ENCODE data around the gene MPP4. TPM values are rescaled to one million over a fixed set of nuclear protein-coding genes. Genes with fewer than 3 reads are reported as not detected.

Gene MPP4, protein sequence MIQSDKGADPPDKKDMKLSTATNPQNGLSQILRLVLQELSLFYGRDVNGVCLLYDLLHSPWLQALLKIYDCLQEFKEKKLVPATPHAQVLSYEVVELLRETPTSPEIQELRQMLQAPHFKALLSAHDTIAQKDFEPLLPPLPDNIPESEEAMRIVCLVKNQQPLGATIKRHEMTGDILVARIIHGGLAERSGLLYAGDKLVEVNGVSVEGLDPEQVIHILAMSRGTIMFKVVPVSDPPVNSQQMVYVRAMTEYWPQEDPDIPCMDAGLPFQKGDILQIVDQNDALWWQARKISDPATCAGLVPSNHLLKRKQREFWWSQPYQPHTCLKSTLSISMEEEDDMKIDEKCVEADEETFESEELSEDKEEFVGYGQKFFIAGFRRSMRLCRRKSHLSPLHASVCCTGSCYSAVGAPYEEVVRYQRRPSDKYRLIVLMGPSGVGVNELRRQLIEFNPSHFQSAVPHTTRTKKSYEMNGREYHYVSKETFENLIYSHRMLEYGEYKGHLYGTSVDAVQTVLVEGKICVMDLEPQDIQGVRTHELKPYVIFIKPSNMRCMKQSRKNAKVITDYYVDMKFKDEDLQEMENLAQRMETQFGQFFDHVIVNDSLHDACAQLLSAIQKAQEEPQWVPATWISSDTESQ
- under 1 TPM in 1 of 5 donors, not detected in 4; 0.13 TPM for total RNA-seq
- total RNA-seq (2013), result not detected
- 0 to 0.46 (median 0) reads per million in 29 experiments for total RNA-seq

DNA sequence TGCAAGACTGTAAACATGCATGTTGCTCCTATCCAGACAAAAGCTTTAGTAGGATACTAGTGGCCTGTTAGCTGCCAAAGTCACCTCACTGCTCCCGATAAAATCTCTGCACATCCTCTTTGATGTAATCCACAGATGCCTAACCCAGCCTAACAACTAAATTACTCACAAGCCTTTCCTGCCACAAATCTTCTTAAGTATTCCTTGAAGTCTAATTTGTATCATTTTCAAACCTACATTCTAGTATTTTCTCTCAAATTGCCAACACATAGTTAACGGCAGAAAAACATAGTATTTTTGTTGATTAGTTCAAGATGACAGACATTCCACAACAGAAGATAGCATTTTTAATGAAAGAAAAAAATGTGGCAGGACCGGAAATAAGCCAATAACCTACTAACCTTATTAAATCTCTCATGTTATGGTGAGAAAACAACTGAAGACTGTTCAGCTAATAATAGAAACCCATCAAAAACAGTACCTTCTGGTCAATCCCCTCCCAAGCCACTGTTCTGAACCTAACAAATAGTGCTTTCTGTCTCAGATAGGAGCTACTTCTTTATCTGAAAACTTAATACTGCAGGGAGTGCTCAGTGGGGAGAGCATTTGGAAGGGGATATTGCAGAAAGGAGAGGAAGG is at the start of gene MPP4:
MPP4 (minus strand) TSS at position 57 of the 639 bp plus-strand sequence. CDS start 4,690 bp downstream, outside the sequence.
- CTCF ChIA-PET, result interaction anchor here in 1 of 2 donors (0.6 kb wide), 1 partner anchor 453 kb away, joined by 6 read pairs; no protein-coding TSS in a partner anchor
- Mint-ChIP-seq H3K4me1 (peaks cover 0 to 4% (median 0%) of the 10 kb centered on the region in 3 donors), H3K9me3 (no peaks in the 10 kb centered on the region), H3K4me3 (no peak within 1 kb of the TSS), H3K27ac (no peak within 1 kb of the TSS), H3K27me3 (no peaks in the 10 kb centered on the region), H3K36me3 (peaks cover 14% of the 10 kb centered on the region)
- ATAC-seq (replicated peaks in 1 of 4) (no peak), DNase-seq (no peak)
- H3K36me3 ChIP-seq (ENCODE audit: control insufficient read depth in 2 of 2, extremely low read depth in 1 of 2, insufficient read depth in 1 of 2, low read length in 1 of 2), result peaks cover 0 to 6% of the 10 kb centered on the region in 2 donors
- H3K27me3 ChIP-seq (replicated peaks in 1 of 2; ENCODE audit: control insufficient read depth in 2 of 2, extremely low read depth in 1 of 2, insufficient read depth in 2 of 2, low read length in 1 of 2), result no peaks in the 10 kb centered on the region
- no peak within 1 kb of the TSS for H3K27ac ChIP-seq (ENCODE audit: low read length)
- POLR2A ChIA-PET, result no interaction called here
- 50% methylated on average over 1 of the region's 3 CpGs for WGBS (ENCODE audit: insufficient coverage)
- no peak within 1 kb of the TSS for H3K4me3 ChIP-seq (ENCODE audit: control insufficient read depth in 1 of 2, extremely low read depth in 1 of 2, low read length in 1 of 2)
- no peaks in the 10 kb centered on the region for H3K9me3 ChIP-seq
- H3K4me1 ChIP-seq (ENCODE audit: control insufficient read depth in 1 of 2, extremely low read depth in 1 of 2, insufficient read depth in 2 of 2, low read length in 2 of 2), result no peaks in the 10 kb centered on the region

DNA sequence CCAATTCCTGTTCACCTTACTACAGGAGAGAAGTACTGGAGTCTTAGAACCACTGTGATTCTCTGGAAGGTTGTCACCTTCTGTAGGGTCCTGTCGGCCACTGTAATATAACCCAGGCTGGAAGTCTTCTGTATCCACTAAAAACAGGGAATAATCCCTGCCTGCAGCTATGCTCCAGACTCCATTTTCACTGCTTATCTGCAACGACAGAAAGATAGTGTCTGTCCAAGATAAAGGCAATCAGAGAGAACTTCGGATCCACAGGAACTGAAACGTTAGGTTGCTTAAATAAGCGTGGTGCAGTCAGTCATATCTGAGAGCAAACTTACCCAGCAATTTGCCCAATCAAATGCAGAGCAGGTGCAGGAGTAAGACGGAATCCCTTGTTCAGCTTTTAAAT is 48.1 kb upstream of the MPP4 start:
- 98% methylated on average over 4 of the region's 6 CpGs for WGBS (ENCODE audit: insufficient coverage)
- no peaks in the 10 kb centered on the region for H3K4me1 ChIP-seq (ENCODE audit: control insufficient read depth in 1 of 2, extremely low read depth in 1 of 2, insufficient read depth in 2 of 2, low read length in 2 of 2)
- H3K27ac Mint-ChIP-seq, result no peak overlapping the region
- no peak overlapping the region for H3K27ac ChIP-seq (ENCODE audit: low read length)
- no peak overlapping the region for H3K4me3 ChIP-seq (ENCODE audit: control insufficient read depth in 1 of 2, extremely low read depth in 1 of 2, low read length in 1 of 2)
- DNase-seq, result no peak
- H3K36me3 Mint-ChIP-seq, result peaks cover 21% of the 10 kb centered on the region
- no peak for ATAC-seq (replicated peaks in 1 of 4)
- ChIA-PET POLR2A (interaction anchor here in 1 of 2 donors (0.6 kb wide), 1 partner anchor 540 kb away, joined by 5 read pairs; no protein-coding TSS in a partner anchor), CTCF (no interaction called here)
- no peaks in the 10 kb centered on the region for H3K27me3 Mint-ChIP-seq
- no peaks in the 10 kb centered on the region for H3K9me3 Mint-ChIP-seq
- no peaks in the 10 kb centered on the region for H3K4me1 Mint-ChIP-seq
- no peak overlapping the region for H3K4me3 Mint-ChIP-seq
- H3K36me3 ChIP-seq (ENCODE audit: control insufficient read depth in 2 of 2, extremely low read depth in 1 of 2, insufficient read depth in 1 of 2, low read length in 1 of 2), result peaks cover 0 to 22% of the 10 kb centered on the region in 2 donors
- H3K9me3 ChIP-seq, result no peaks in the 10 kb centered on the region
- H3K27me3 ChIP-seq (replicated peaks in 1 of 2; ENCODE audit: control insufficient read depth in 2 of 2, extremely low read depth in 1 of 2, insufficient read depth in 2 of 2, low read length in 1 of 2), result no peaks in the 10 kb centered on the region

DNA sequence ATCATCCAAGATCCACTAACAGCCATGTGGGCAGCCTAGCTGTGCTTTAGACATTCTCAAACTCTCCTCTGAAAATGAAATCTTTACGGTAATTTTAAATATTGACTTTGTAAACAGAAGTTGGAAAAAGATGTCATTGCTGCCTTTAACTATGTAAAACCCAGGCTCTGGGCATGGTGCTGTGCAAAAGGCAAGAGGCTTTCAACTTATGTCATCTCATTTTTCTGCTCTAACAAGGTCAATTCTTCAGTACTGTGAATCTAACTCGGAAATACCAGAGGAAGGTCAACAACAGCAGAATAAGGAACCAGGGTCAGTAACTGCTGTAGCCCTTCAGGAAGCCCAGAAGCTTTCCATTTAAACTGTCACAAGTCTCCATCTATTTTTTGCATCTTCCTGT is 37.0 kb upstream of the MPP4 start:
- Mint-ChIP-seq H3K9me3 (no peaks in the 10 kb centered on the region), H3K27me3 (no peaks in the 10 kb centered on the region), H3K27ac (no peak overlapping the region), H3K4me3 (no peak overlapping the region), H3K36me3 (peaks cover 48% of the 10 kb centered on the region), H3K4me1 (no peaks in the 10 kb centered on the region)
- Histone ChIP-seq H3K27ac (ENCODE audit: low read length) (no peak overlapping the region), H3K27me3 (replicated peaks in 1 of 2; ENCODE audit: control insufficient read depth in 2 of 2, extremely low read depth in 1 of 2, insufficient read depth in 2 of 2, low read length in 1 of 2) (no peaks in the 10 kb centered on the region), H3K4me3 (ENCODE audit: control insufficient read depth in 1 of 2, extremely low read depth in 1 of 2, low read length in 1 of 2) (no peak overlapping the region), H3K36me3 (ENCODE audit: control insufficient read depth in 2 of 2, extremely low read depth in 1 of 2, insufficient read depth in 1 of 2, low read length in 1 of 2) (peaks cover 0 to 2% of the 10 kb centered on the region in 2 donors), H3K9me3 (peaks cover 2% of the 10 kb centered on the region), H3K4me1 (ENCODE audit: control insufficient read depth in 1 of 2, extremely low read depth in 1 of 2, insufficient read depth in 2 of 2, low read length in 2 of 2) (no peaks in the 10 kb centered on the region)
- 100% methylated on average over 1 of the region's 2 CpGs for WGBS (ENCODE audit: insufficient coverage)
- ATAC-seq (replicated peaks in 1 of 4) (no peak), DNase-seq (no peak)
- ChIA-PET CTCF (no interaction called here), POLR2A (no interaction called here)

DNA sequence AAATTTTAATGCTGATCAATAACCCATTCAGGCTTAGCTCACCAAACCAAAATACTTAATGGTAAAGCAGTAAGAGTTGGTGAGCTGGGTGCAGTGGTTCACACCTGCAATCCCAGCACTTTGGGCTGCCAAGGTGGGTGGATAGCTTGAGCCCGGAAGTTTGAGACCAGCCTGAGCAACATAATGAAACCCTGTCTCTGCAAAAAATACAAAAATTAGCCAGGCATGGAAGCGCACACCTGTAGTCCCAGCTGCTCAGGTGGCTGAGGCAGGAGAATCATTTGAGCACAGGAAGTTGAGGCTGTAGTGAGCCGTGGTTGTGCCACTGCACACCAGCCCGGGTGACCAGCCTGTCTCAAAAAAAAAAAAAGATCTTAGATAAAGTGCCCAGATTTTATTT is 35.7 kb upstream of the MPP4 start:
- no peaks in the 10 kb centered on the region for H3K27me3 Mint-ChIP-seq
- POLR2A ChIA-PET, result no interaction called here
- H3K4me3 Mint-ChIP-seq, result no peak overlapping the region
- H3K4me1 Mint-ChIP-seq, result no peaks in the 10 kb centered on the region
- no peak overlapping the region for H3K4me3 ChIP-seq (ENCODE audit: control insufficient read depth in 1 of 2, extremely low read depth in 1 of 2, low read length in 1 of 2)
- peaks cover 48% of the 10 kb centered on the region for H3K36me3 Mint-ChIP-seq
- 100% methylated on average over 1 of the region's 4 CpGs for WGBS (ENCODE audit: insufficient coverage)
- CTCF ChIA-PET, result no interaction called here
- ATAC-seq (replicated peaks in 1 of 4), result no peak
- H3K27me3 ChIP-seq (replicated peaks in 1 of 2; ENCODE audit: control insufficient read depth in 2 of 2, extremely low read depth in 1 of 2, insufficient read depth in 2 of 2, low read length in 1 of 2), result no peaks in the 10 kb centered on the region
- H3K27ac Mint-ChIP-seq, result no peak overlapping the region
- no peaks in the 10 kb centered on the region for H3K9me3 Mint-ChIP-seq
- H3K4me1 ChIP-seq (ENCODE audit: control insufficient read depth in 1 of 2, extremely low read depth in 1 of 2, insufficient read depth in 2 of 2, low read length in 2 of 2), result no peaks in the 10 kb centered on the region
- no peak overlapping the region for H3K27ac ChIP-seq (ENCODE audit: low read length)
- H3K36me3 ChIP-seq (ENCODE audit: control insufficient read depth in 2 of 2, extremely low read depth in 1 of 2, insufficient read depth in 1 of 2, low read length in 1 of 2), result peaks cover 0 to 2% of the 10 kb centered on the region in 2 donors
- peaks cover 2% of the 10 kb centered on the region for H3K9me3 ChIP-seq
- DNase-seq, result no peak

DNA sequence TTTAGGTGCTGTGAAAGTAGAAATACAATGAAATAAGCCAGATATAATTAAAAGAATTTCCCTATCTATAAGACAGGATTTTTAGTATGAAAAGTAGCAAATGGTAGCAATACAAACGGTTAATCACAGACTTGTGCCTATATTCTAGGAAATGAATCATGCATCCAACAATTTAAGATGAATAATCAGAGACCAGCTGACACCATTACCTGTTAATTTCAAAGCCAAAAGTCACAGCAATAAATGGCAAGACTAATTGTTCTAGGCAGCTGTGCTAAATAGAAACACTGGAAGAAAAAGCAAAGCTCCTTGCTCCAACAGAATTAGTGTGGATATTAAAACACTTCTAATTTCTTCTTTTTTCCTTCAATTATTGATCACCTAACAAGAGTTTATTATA is 35.1 kb upstream of the MPP4 start:
- no peaks in the 10 kb centered on the region for H3K27me3 ChIP-seq (replicated peaks in 1 of 2; ENCODE audit: control insufficient read depth in 2 of 2, extremely low read depth in 1 of 2, insufficient read depth in 2 of 2, low read length in 1 of 2)
- H3K4me1 ChIP-seq (ENCODE audit: control insufficient read depth in 1 of 2, extremely low read depth in 1 of 2, insufficient read depth in 2 of 2, low read length in 2 of 2), result no peaks in the 10 kb centered on the region
- H3K27ac ChIP-seq (ENCODE audit: low read length), result no peak overlapping the region
- ChIA-PET CTCF (interaction anchor here in 1 of 2 donors (0.5 kb wide), 1 partner anchor 555 kb away, joined by 3 read pairs; no protein-coding TSS in a partner anchor), POLR2A (no interaction called here)
- H3K36me3 ChIP-seq (ENCODE audit: control insufficient read depth in 2 of 2, extremely low read depth in 1 of 2, insufficient read depth in 1 of 2, low read length in 1 of 2), result peaks cover 0 to 2% of the 10 kb centered on the region in 2 donors
- no peak for ATAC-seq (replicated peaks in 1 of 4)
- peaks cover 49% of the 10 kb centered on the region for H3K36me3 Mint-ChIP-seq
- peaks cover 2% of the 10 kb centered on the region for H3K9me3 ChIP-seq
- no CpG with 5 or more reads among the region's 1 CpG for WGBS (ENCODE audit: insufficient coverage)
- H3K9me3 Mint-ChIP-seq, result no peaks in the 10 kb centered on the region
- no peak overlapping the region for H3K4me3 Mint-ChIP-seq
- no peak overlapping the region for H3K4me3 ChIP-seq (ENCODE audit: control insufficient read depth in 1 of 2, extremely low read depth in 1 of 2, low read length in 1 of 2)
- H3K4me1 Mint-ChIP-seq, result no peaks in the 10 kb centered on the region
- no peak for DNase-seq
- no peaks in the 10 kb centered on the region for H3K27me3 Mint-ChIP-seq
- H3K27ac Mint-ChIP-seq, result no peak overlapping the region

DNA sequence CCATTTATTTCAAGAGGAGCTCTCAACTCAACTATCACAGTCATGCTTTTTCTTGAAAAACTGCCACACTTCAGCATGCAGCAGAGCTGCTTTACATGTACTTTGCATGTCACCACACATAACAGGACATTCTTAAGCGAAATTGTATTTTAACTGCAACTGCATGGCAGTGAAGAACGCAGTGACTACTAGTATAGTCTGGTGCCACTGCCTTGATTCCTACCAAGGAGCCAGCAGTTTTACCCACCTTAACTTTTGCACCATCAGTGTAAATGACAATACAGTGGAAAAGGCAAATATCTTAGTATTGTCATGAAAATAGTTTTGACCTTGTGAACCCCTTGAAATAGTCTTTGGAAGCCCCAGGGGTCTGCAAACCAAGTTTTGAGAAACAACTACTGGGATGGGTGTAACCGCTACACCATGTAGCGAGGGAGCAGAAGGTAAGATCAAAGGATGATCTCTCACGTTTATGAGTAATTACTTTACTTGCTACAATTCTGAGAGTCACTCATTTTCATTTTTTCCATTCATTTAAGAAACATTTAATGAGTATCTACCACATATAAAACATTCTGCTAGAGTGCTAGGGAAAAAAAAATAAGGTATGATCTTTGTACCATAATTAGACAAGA is 32.3 kb upstream of the MPP4 start:
- no peaks in the 10 kb centered on the region for H3K9me3 ChIP-seq
- no peak for DNase-seq
- CTCF ChIA-PET, result no interaction called here
- peaks cover 48% of the 10 kb centered on the region for H3K36me3 Mint-ChIP-seq
- H3K9me3 Mint-ChIP-seq, result no peaks in the 10 kb centered on the region
- no peaks in the 10 kb centered on the region for H3K4me1 ChIP-seq (ENCODE audit: control insufficient read depth in 1 of 2, extremely low read depth in 1 of 2, insufficient read depth in 2 of 2, low read length in 2 of 2)
- H3K4me3 ChIP-seq (ENCODE audit: control insufficient read depth in 1 of 2, extremely low read depth in 1 of 2, low read length in 1 of 2), result no peak overlapping the region
- no peak overlapping the region for H3K4me3 Mint-ChIP-seq
- ATAC-seq (replicated peaks in 1 of 4), result no peak
- H3K27ac ChIP-seq (ENCODE audit: low read length), result no peak overlapping the region
- no peaks in the 10 kb centered on the region for H3K27me3 Mint-ChIP-seq
- peaks cover 0 to 11% of the 10 kb centered on the region in 2 donors for H3K36me3 ChIP-seq (ENCODE audit: control insufficient read depth in 2 of 2, extremely low read depth in 1 of 2, insufficient read depth in 1 of 2, low read length in 1 of 2)
- H3K27ac Mint-ChIP-seq, result no peak overlapping the region
- no peaks in the 10 kb centered on the region for H3K27me3 ChIP-seq (replicated peaks in 1 of 2; ENCODE audit: control insufficient read depth in 2 of 2, extremely low read depth in 1 of 2, insufficient read depth in 2 of 2, low read length in 1 of 2)
- H3K4me1 Mint-ChIP-seq, result no peaks in the 10 kb centered on the region
- WGBS (ENCODE audit: insufficient coverage), result 83% methylated on average over 1 of the region's 5 CpGs
- POLR2A ChIA-PET, result interaction anchor here in 1 of 2 donors (0.6 kb wide), 1 partner anchor 185 kb away, joined by 3 read pairs; no protein-coding TSS in a partner anchor

Measured in T-cell (primary cell).